ENCODE results near the gene AKAP13. TPM values are rescaled to one million over a fixed set of nuclear protein-coding genes. Genes with fewer than 3 reads are reported as not detected.

AKAP13 gene
- total RNA-seq, 6 donors from 2014 or later: 329 to 1,278 (median 748) TPM

- Histone ChIP-seq H3K36me3 (no peaks in the 10 kb centered on the region), H3K4me1 (peaks cover 33 to 65% (median 58%) of the 10 kb centered on the region in 4 donors), H3K27ac (peak overlapping the region in 2 of 4 donors; percentile 6 to 33), H3K27me3 (no peaks in the 10 kb centered on the region), H3K4me3 (no peak overlapping the region), H3K9me3 (no peaks in the 10 kb centered on the region)
- DNase-seq: peak in 1 of 2 donors; percentile 21
- ATAC-seq (ENCODE audit: low FRiP score in 2 of 2): no peak
- no peak for TF ChIP-seq POLR2AphosphoS5 (IDR thresholded peaks at IDR 0.05)
- no peak for TF ChIP-seq CTCF (IDR thresholded peaks at IDR 0.05)
- TF ChIP-seq EP300 (IDR thresholded peaks at IDR 0.05): no peak
- no peak for TF ChIP-seq POLR2A (IDR thresholded peaks at IDR 0.05)
- 75 to 78% methylated on average over 2 of the region's 2 CpGs for WGBS, 2 donors
Observed at GRCh38 chr15:85398822-85399221, 18.4 kb downstream of the AKAP13 start.

- no peaks in the 10 kb centered on the region for H3K36me3 ChIP-seq
- no peaks in the 10 kb centered on the region for H3K27me3 ChIP-seq
- H3K9me3 ChIP-seq: no peaks in the 10 kb centered on the region
- H3K27ac ChIP-seq: peak overlapping the region in 1 of 4 donors; percentile 42
- peaks cover 33 to 67% (median 59%) of the 10 kb centered on the region in 4 donors for H3K4me1 ChIP-seq
- 76 to 79% methylated on average over 5 of the region's 5 CpGs for WGBS, 2 donors
- H3K4me3 ChIP-seq: no peak overlapping the region
- no peak for TF ChIP-seq CTCF (IDR thresholded peaks at IDR 0.05)
- TF ChIP-seq POLR2AphosphoS5 (IDR thresholded peaks at IDR 0.05): no peak
- no peak for TF ChIP-seq POLR2A (IDR thresholded peaks at IDR 0.05)
- no peak for TF ChIP-seq EP300 (IDR thresholded peaks at IDR 0.05)
- no peak for ATAC-seq (ENCODE audit: low FRiP score in 2 of 2)
- no peak for DNase-seq
Observed at GRCh38 chr15:85399627-85400026, 19.2 kb downstream of the AKAP13 start.

GRCh38 chr15:85400606-85401005, 20.2 kb downstream of the AKAP13 start:
- Histone ChIP-seq H3K9me3 (no peaks in the 10 kb centered on the region), H3K27me3 (no peaks in the 10 kb centered on the region), H3K4me1 (peaks cover 35 to 65% (median 57%) of the 10 kb centered on the region in 4 donors), H3K36me3 (no peaks in the 10 kb centered on the region), H3K27ac (no peak overlapping the region), H3K4me3 (no peak overlapping the region)
- ATAC-seq (ENCODE audit: low FRiP score in 2 of 2) (no peak), DNase-seq (no peak)
- WGBS, 2 donors: 97 to 100% methylated on average over 3 of the region's 3 CpGs
- TF ChIP-seq POLR2AphosphoS5 (IDR thresholded peaks at IDR 0.05) (no peak), EP300 (IDR thresholded peaks at IDR 0.05) (no peak), POLR2A (IDR thresholded peaks at IDR 0.05) (no peak), CTCF (IDR thresholded peaks at IDR 0.05) (no peak)

GRCh38 chr15:85401108-85401774, 20.8 kb downstream of the AKAP13 start:
- no peaks in the 10 kb centered on the region for H3K9me3 ChIP-seq
- peaks cover 40 to 66% (median 59%) of the 10 kb centered on the region in 4 donors for H3K4me1 ChIP-seq
- peak overlapping the region in 1 of 4 donors; percentile 48 for H3K27ac ChIP-seq
- no peak overlapping the region for H3K4me3 ChIP-seq
- DNase-seq: no peak
- no peaks in the 10 kb centered on the region for H3K36me3 ChIP-seq
- no peak for ATAC-seq (ENCODE audit: low FRiP score in 2 of 2)
- 86 to 91% methylated on average over 4 of the region's 4 CpGs for WGBS, 2 donors
- no peak for TF ChIP-seq EP300 (IDR thresholded peaks at IDR 0.05)
- TF ChIP-seq CTCF (IDR thresholded peaks at IDR 0.05): no peak
- no peak for TF ChIP-seq POLR2AphosphoS5 (IDR thresholded peaks at IDR 0.05)
- no peak for TF ChIP-seq POLR2A (IDR thresholded peaks at IDR 0.05)
- H3K27me3 ChIP-seq: no peaks in the 10 kb centered on the region
